GM19099 (cell line): ENCODE data around the gene NXPH4.

Experiments used
- POLR2A ChIP-seq: IDR thresholded peaks from 3 replicates; pipeline ENCODE4 v1.6.1; 2011; ENCODE audit warnings: low read depth; ENCODE audit not compliant: insufficient read length; ENCODE audit errors: extremely low read depth

Gene NXPH4

DNA sequence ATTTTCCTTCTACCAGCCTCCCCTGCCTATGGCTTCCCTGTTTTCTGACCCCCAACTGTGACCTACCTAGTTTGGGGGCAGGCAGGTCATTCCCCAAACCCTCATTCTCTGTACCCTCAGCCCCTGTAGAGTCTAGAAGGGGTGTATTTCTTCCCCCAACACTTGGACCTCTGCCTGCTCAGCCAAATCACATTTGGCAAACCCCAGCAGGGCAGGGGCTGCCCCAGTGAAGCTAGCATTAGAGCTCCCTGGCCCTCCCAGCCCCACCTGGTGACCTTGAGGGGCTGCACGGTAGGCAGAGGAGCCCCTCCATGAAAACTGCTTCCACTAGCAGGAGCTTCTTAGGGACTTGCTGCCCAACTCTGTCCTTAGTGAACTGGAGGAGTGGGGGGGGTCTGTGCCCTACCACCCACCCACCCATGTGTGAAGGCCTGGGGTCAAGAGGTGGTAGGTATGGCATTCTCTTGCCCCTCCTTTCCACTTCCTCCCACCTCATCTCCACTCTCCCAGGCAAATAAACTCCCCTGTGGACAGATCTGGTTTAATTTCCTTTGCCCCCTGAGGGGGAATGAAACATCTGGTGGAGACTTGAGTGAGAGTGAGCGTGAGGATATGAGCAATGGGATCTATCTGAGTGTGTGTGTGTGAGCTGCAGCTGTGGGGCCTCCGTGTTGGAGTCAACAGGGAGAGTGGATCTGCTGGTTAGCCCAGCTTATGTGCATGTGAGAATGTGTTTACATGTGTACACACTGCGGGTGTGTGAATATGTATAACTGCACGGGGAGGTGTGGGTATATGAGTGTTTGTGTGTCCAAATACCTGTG lies 1.6 kb downstream of the NXPH4 start:
- TF ChIP-seq POLR2A: no peak

DNA sequence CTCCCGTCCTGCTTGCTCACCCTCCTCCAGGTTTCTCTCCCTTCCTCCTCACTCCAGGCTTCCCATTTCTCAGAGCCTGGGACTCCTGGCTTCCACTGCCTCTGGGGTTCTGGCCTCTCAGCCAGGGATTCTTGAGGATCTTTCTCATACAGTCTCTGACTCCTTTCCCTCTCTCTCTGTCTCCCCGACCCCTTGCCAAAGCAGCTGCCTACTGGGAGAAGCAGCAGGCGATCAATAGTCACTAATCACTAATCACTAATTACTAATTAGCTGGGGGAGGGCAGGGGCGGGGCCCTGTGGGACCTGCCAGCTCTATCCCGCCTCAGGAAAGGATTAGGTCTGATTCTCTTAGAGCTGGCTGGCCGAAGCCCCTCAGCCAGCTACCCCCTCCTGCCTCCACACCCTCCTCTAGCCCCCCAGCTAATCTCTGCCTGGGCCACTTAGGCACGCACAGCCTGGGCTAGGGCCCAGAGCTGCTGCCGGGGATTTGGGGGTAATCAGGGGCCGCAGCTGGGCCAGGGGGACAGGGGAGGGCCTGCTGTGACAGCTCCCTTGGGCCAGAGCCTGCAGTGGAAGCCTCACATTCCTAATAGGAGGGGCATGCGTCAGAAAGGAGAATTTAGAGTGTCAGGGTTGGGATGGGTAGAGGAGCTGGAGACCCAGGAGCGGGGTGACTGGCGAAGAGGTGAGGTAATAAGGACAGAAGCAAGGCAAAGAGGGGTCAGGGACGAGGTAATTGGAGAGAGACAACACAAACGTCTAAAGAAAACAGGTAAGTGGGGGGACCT lies 2.8 kb downstream of the NXPH4 start:
- TF ChIP-seq POLR2A: no peak

DNA sequence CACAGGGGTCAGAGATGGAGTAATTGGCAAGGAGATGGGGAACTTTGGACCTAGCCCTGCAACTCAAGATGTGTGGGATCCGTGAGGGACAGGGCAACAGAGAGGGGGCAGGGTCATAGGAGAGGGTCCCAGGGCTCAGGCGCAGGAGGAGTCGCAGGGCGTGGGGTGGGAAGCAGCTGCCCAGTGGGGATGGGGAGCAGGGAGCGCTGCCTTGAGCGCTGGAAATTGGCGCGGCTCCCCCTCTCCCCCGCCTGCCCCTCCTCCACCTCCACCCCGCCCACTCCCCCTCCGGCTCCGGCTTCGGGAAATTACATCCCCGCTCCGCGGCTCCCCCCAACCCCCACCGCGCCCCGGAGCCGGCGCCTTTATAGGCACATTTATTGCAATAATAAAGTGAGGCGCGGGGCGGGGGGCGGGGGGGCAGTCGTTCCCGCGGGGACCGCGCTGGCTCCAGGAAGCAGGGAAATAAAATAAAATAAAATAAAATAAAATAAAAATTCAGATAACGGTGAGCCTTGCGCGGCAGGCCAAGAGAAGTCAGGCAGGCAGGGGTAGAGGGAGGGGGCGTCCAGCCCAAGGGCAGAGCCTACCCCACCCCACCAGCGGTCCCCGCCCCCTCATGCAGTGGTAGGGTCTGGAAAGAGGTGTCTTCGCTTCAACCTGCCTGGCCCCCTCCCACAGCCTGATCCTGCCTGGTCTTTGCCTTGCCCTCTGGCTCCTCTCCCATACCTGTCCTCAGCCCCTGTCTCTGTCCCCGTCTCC lies 3.6 kb downstream of the NXPH4 start:
- no peak for TF ChIP-seq POLR2A

DNA sequence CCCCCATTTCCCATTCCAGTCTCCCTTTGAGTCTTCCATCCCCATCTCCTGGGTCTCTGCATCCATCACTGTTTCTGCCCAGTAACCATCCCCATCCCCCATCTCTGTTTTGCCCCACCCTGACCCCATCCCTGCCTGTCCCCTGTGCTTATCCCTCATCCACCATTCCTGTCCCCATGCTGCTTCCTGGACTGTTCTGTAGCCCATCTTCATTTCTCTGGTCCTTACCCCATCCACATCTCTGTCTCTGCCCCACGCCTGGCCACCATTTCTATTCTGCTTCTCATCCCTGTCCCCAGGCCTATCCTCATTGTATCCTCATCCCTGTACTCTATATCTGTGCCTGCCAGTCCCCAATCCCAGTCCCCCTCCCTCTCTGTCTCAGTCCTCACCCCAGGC lies 4.2 kb downstream of the NXPH4 start:
- TF ChIP-seq POLR2A: no peak

DNA sequence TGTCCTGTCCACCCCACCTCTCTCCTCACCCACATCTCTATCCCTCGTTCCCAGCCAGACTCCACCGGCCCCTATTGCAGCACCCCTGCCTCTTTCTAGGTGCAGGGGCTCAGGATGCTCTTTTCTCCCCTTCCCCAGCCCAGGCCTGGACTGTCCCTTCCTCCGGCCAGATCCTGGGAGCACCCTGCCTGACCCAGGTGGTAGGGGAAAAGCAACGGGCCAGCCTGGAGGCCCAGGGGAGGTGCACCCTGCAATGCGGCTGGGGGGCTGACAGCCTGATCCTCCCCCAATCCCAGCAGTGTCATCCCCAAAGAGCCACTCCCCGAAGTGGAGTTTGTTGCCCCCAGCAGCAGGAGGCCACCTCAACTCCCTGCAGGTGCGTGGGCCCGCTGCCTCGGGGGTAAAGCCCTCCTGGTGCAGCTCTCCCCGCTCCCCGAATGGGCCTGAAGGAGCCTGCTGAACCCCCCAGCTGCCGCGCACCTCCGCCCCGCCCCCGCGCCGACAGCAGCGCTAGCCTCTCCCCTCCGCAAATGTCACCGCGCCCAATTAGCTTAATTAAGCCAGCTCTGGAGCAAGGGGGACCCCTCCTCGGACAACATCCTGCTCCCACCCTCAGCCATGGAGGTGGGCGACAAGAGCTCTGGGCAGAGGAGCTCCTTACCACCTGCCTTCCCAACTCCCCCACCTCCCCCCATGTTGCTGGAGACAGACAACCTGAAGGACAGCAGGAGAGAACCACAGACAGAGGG lies 4.7 kb downstream of the NXPH4 start:
- no peak for TF ChIP-seq POLR2A

DNA sequence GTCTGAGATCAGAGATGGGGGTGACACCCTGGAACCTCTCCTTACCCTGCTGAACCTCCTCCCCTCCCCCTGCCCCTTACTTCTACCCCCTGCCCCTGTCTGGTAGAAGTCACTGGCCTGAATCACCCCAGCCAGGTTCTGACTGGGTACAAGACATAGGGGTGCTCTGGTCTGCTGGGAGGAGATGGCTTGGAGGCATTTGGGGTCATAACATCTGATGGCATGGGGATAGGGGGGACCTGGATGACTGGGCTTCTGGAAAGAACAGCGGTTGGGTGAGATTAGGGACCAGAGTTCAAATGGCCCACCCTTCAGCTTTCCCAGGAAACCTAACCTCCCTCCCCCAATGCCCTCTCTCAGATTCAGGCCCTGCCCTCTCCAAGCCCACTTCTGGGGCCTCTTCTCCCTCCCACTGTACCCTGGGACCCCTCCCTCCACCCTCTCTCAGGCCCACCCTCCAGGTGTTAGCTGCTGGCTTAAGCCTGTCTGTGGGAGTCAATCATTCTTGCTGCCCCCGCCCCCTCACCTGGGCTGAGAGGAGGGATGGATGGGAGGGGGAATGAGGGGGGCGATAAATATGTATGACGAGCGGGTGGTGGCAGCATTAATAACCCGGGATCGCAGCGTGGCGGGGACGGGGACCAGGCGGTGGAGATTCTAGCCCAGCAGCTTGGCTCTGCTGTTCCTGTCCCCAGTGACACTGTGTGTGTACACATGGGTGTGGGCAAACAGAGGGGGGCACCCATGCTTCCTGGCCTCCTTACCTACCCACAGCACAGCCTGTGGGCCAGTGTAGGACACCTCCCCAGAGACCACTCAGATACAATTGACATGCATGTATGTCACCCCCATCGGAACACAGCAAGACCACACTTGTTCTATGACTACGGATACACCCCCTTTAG lies 5.9 kb downstream of the NXPH4 start:
- TF ChIP-seq POLR2A: no peak

DNA sequence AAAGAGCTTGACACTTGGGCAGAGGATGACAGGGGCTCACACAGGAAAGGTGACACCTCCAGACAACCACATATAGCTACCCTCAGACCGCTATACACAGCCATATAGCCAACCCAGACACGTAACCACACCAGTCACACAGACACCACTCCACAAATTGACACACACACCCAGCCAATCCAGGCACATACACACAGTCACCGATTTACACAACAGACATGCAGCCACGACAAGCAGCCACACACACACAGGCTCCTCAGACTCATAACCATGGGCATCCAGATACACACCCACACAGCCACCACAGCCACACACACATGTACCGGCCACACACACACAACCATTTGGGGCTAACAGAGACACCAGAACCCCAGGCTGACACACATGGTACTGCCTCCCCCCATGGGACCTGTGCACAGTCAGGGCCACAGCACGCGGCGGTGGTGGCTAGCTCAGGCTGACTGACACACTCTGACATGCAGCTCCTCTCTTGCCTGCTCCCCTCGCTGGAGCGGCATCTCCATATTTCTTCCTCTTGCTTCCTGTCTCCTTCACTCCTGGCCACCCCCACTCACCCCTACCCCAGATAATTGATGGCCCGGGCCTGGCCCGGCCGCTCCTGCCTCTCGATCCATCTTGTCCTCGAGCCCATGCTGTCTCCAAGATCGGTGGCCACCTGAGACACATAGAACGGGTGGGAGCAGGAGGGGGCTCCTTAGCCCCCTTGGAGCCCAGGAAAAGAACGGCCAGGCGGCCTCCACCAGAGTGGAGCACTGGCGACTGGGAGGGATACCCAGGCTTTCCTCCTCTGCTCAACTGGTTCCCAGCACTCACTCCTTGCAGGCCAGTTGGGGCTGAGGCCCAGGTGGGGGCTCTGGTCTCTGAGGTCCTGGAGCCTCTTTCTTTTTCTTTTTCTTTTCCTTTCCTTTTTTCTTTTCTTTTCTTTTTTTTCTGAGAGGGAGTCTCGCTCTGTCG lies 6.9 kb downstream of the NXPH4 start:
- no peak for TF ChIP-seq POLR2A

DNA sequence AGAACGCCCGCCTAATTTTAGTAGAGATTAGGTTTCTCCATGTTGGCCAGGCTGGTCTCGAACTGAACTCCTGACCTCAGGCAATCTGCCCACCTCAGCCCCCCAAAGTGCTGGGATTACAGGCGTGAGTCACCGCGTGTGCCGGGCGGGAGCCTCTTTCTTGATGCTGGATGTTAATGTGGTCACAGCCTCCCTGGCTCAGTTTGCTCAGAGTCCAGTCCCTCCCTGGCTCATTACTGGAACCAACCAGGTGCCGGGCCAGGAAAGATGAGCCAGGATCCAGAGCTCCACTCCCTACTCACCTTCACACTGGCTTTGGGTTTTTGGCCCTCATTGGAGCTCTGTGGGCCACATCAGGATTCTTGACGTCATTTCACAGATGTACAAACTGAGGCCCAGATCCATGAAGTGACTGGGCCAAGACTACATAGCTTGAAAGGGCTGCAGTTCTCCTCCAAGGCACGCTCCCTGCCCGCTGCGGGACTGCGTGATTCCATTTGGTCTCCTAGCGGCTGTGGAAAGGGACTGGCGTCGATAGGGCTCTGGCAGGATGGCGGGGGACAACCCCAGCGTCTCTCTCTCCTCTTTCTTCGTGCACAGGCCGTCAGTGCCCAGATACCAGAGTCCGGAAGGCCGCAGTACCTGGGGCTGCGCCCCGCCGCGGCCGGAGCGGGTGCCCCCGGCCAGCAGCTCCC lies 7.8 kb downstream of the NXPH4 start:
- no peak for TF ChIP-seq POLR2A

DNA sequence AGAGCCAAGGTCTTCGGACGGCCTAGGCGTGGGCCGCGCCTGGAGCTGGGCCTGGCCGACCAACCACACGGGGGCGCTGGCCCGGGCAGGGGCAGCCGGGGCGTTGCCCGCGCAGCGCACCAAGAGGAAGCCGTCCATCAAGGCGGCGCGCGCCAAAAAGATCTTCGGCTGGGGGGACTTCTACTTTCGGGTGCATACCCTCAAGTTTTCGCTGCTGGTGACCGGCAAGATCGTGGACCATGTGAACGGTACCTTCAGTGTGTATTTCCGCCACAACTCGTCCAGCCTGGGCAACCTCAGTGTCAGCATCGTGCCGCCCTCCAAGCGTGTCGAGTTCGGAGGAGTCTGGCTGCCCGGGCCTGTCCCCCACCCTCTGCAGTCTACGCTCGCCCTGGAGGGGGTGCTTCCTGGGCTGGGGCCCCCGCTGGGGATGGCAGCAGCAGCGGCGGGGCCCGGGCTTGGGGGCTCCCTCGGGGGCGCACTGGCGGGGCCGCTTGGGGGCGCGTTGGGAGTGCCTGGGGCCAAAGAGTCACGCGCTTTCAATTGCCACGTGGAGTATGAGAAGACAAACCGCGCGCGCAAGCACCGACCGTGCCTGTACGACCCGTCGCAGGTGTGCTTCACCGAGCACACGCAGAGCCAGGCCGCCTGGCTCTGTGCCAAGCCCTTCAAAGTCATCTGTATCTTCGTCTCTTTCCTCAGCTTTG lies 8.5 kb downstream of the NXPH4 start:
- TF ChIP-seq POLR2A: no peak

DNA sequence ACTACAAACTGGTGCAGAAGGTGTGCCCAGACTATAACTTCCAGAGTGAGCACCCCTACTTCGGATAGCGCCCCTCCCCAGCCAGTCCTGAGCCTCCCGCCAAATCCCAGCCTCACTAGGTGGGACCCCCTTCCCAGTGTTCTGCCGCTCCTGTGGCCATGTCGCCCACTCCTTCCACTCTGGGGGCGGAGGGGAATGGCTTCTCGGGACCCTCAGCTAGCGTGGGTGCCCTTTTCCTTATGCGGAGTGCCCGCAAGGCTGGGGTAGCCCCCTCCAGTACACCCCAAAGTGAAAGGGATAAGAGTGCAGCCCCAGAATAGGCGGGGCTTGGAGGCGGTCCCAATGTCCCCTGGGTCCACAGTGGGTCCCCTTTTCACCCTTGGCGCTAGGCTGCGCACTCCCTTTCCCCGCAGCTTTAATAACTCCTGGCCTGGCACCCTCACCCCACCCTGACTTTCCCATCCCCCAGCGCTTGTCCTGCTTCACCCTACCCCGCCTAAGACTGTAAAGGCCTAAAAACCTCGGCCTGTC lies 9.2 kb downstream of the NXPH4 start:
- TF ChIP-seq POLR2A: no peak

DNA sequence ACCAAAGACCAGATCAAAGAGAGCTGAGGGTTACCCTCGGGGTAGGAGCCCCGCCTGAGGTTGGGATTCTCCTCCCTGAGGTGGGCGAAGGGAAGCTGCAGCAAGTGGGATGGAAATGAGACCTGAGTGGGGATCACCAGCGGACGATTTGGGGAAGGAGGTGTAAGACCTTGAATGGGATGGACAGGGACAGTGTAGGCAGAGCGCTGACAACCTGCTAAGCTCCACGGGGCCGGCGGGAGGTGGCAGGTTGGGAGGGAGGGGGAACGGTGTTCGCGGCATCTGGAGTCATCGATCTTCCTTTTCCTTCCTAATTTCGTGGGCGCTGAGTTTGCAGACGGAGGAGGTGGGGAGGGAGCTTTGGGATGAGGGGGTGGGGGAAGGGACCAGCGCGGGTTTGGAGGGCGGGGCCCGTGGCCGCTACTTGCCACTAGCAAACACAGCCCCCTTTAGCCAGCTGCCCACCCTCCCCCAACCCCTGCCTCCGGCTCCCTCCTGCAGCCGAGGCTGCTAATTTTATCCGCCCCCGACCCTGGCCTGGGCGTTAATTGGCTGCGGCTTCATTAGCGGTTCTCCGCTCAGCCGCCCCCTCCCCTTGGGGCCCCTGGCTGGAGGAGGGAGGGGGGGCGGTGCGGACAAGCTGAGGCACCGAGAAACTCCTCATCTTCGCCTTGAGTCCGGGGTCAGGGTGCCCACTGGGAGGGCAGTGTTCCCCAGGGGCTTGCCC lies 10.2 kb downstream of the NXPH4 start:
- TF ChIP-seq POLR2A: no peak
